Activated CD4-positive, alpha-beta memory T cell treated with anti-CD3 and anti-CD28 coated beads for 36 hours (primary cell): ENCODE data around the gene NDUFAF2. TPM values are rescaled to one million over a fixed set of nuclear protein-coding genes. Genes with fewer than 3 reads are reported as not detected.
"Not testable (repeated sequence)": the region's sequence is repeated elsewhere in the genome, so short reads cannot be mapped to it uniquely, and the experiment has no call there.

Experiments used
- CTCF ChIA-PET: fragments of 350-600 bp; sonication (Branson Sonifier 250); formaldehyde crosslinking; loops from one replicate; lab custom pipeline; 2021; ENCODE audit warnings: antibody characterized with exemption, inconsistent platforms; lab: Charles Lee
- POLR2A ChIA-PET: fragments of 350-600 bp; sonication (Branson Sonifier 250); formaldehyde crosslinking; loops from one replicate; lab custom pipeline; 2021; ENCODE audit warnings: antibody characterized with exemption; lab: Charles Lee
- DNase-seq: peaks from one replicate; pipeline ENCODE4 v3.0.0-alpha.2; 2020
- H3K27ac Mint-ChIP-seq: one replicate; pipeline ENCODE4 v1.8.0; 2021; ENCODE audit warnings: mixed read lengths
- H3K27me3 Mint-ChIP-seq: one replicate; pipeline ENCODE4 v1.8.0; 2021; ENCODE audit warnings: mixed read lengths
- H3K36me3 Mint-ChIP-seq: one replicate; pipeline ENCODE4 v1.8.0; 2021; ENCODE audit warnings: mixed read lengths
- H3K4me1 Mint-ChIP-seq: one replicate; pipeline ENCODE4 v1.8.0; 2021; ENCODE audit warnings: low read depth, mixed read lengths
- H3K4me3 Mint-ChIP-seq: one replicate; pipeline ENCODE4 v1.8.0; 2021; ENCODE audit warnings: mild to moderate bottlenecking, mixed read lengths
- H3K9me3 Mint-ChIP-seq: one replicate; pipeline ENCODE4 v1.8.0; 2021; ENCODE audit warnings: mixed read lengths
- intact Hi-C: fragments of 100-400 bp; cut with micrococcal nuclease; formaldehyde crosslinking; loops from one replicate; pipeline ENCODE4 v1.15.1; 2023
- total RNA-seq, 2 experiments: library from RNA; stranded (reverse); gene quantifications; one replicate each; pipeline ENCODE4 v1.2.3, GENCODE V29; 2021

NDUFAF2 gene
- total RNA-seq, 2 experiments from 2014 or later: 35.6 to 38.4 TPM

GRCh38 chr5:61023131-61023530 lies 78.1 kb downstream of the NDUFAF2 start:
- Mint-ChIP-seq H3K27ac (no peak overlapping the region), H3K27me3 (no peaks in the 10 kb centered on the region), H3K4me3 (no peak overlapping the region), H3K36me3 (peaks cover 4% of the 10 kb centered on the region), H3K9me3 (peaks cover 9% of the 10 kb centered on the region), H3K4me1 (peaks cover 5% of the 10 kb centered on the region)
- intact Hi-C loops: no loop called here
- ChIA-PET POLR2A (no interaction called here), CTCF (interaction anchor here (0.7 kb wide), 1 partner anchor 258 kb away, joined by 3 read pairs; no protein-coding TSS in a partner anchor)
- no peak for DNase-seq

GRCh38 chr5:61026004-61026403 lies 81.0 kb downstream of the NDUFAF2 start:
- ChIA-PET POLR2A (no interaction called here), CTCF (no interaction called here)
- no peak for DNase-seq
- intact Hi-C loops: no loop called here
- Mint-ChIP-seq H3K27me3 (no peaks in the 10 kb centered on the region), H3K9me3 (peaks cover 11% of the 10 kb centered on the region), H3K4me3 (no peak overlapping the region), H3K4me1 (peaks cover 5% of the 10 kb centered on the region), H3K27ac (no peak overlapping the region), H3K36me3 (peaks cover 6% of the 10 kb centered on the region)

- peaks cover 12% of the 10 kb centered on the region for H3K9me3 Mint-ChIP-seq
- no peak overlapping the region for H3K27ac Mint-ChIP-seq
- peaks cover 2% of the 10 kb centered on the region for H3K4me1 Mint-ChIP-seq
- DNase-seq: no peak
- ChIA-PET CTCF (no interaction called here), POLR2A (no interaction called here)
- H3K27me3 Mint-ChIP-seq: no peaks in the 10 kb centered on the region
- H3K36me3 Mint-ChIP-seq: peaks cover 8% of the 10 kb centered on the region
- intact Hi-C loops: no loop called here
- no peak overlapping the region for H3K4me3 Mint-ChIP-seq
Measured at GRCh38 chr5:61028382-61028781, 83.4 kb downstream of the NDUFAF2 start.

- ChIA-PET POLR2A (no interaction called here), CTCF (no interaction called here)
- intact Hi-C loops: no loop called here
- H3K4me1 Mint-ChIP-seq: peaks cover 2% of the 10 kb centered on the region
- no peak overlapping the region for H3K27ac Mint-ChIP-seq
- H3K9me3 Mint-ChIP-seq: peaks cover 12% of the 10 kb centered on the region
- no peaks in the 10 kb centered on the region for H3K27me3 Mint-ChIP-seq
- no peak for DNase-seq
- H3K36me3 Mint-ChIP-seq: peaks cover 8% of the 10 kb centered on the region
- H3K4me3 Mint-ChIP-seq: no peak overlapping the region
Measured at GRCh38 chr5:61029456-61030162, 84.6 kb downstream of the NDUFAF2 start.

GRCh38 chr5:61030163-61030482 lies 85.1 kb downstream of the NDUFAF2 start:
- no peaks in the 10 kb centered on the region for H3K27me3 Mint-ChIP-seq
- intact Hi-C loops: no loop called here
- CTCF ChIA-PET: no interaction called here
- peaks cover 8% of the 10 kb centered on the region for H3K36me3 Mint-ChIP-seq
- POLR2A ChIA-PET: no interaction called here
- H3K4me3 Mint-ChIP-seq: no peak overlapping the region
- peaks cover 12% of the 10 kb centered on the region for H3K9me3 Mint-ChIP-seq
- H3K27ac Mint-ChIP-seq: no peak overlapping the region
- DNase-seq: no peak
- H3K4me1 Mint-ChIP-seq: peaks cover 2% of the 10 kb centered on the region

- H3K4me1 Mint-ChIP-seq, intact Hi-C loops, CTCF ChIA-PET, DNase-seq, H3K4me3 Mint-ChIP-seq, POLR2A ChIA-PET, H3K36me3 Mint-ChIP-seq, H3K27ac Mint-ChIP-seq, H3K27me3 Mint-ChIP-seq: not testable (repeated sequence)
- H3K9me3 Mint-ChIP-seq: peaks cover 12% of the 10 kb centered on the region
Measured at GRCh38 chr5:61031301-61031700, 86.3 kb downstream of the NDUFAF2 start.

GRCh38 chr5:61044545-61044944 lies 99.5 kb downstream of the NDUFAF2 start:
- ChIA-PET CTCF (no interaction called here), POLR2A (interaction anchor here (1.3 kb wide), 1 partner anchor 241 kb away, joined by 3 read pairs; no protein-coding TSS in a partner anchor)
- peaks cover 6% of the 10 kb centered on the region for H3K9me3 Mint-ChIP-seq
- H3K4me1 Mint-ChIP-seq: peaks cover 6% of the 10 kb centered on the region
- H3K27ac Mint-ChIP-seq: no peak overlapping the region
- no peak for DNase-seq
- H3K4me3 Mint-ChIP-seq: no peak overlapping the region
- intact Hi-C loops: no loop called here
- peaks cover 17% of the 10 kb centered on the region for H3K36me3 Mint-ChIP-seq
- no peaks in the 10 kb centered on the region for H3K27me3 Mint-ChIP-seq

- ChIA-PET POLR2A (no interaction called here), CTCF (no interaction called here)
- H3K27ac Mint-ChIP-seq: no peak overlapping the region
- no peaks in the 10 kb centered on the region for H3K27me3 Mint-ChIP-seq
- no peak overlapping the region for H3K4me3 Mint-ChIP-seq
- peaks cover 17% of the 10 kb centered on the region for H3K36me3 Mint-ChIP-seq
- intact Hi-C loops: no loop called here
- DNase-seq: no peak
- peaks cover 6% of the 10 kb centered on the region for H3K4me1 Mint-ChIP-seq
- peaks cover 6% of the 10 kb centered on the region for H3K9me3 Mint-ChIP-seq
Measured at GRCh38 chr5:61047346-61047745, 102.3 kb downstream of the NDUFAF2 start.

- peaks cover 6% of the 10 kb centered on the region for H3K9me3 Mint-ChIP-seq
- peaks cover 9% of the 10 kb centered on the region for H3K4me1 Mint-ChIP-seq
- CTCF ChIA-PET: no interaction called here
- intact Hi-C loops: no loop called here
- H3K36me3 Mint-ChIP-seq: peaks cover 17% of the 10 kb centered on the region
- POLR2A ChIA-PET: no interaction called here
- H3K27ac Mint-ChIP-seq: no peak overlapping the region
- no peaks in the 10 kb centered on the region for H3K27me3 Mint-ChIP-seq
- no peak for DNase-seq
- no peak overlapping the region for H3K4me3 Mint-ChIP-seq
Measured at GRCh38 chr5:61048534-61048933, 103.5 kb downstream of the NDUFAF2 start.

- Mint-ChIP-seq H3K4me1 (peaks cover 9% of the 10 kb centered on the region), H3K36me3 (peaks cover 12% of the 10 kb centered on the region), H3K4me3 (no peak overlapping the region), H3K9me3 (no peaks in the 10 kb centered on the region), H3K27me3 (no peaks in the 10 kb centered on the region), H3K27ac (no peak overlapping the region)
- intact Hi-C loops: loop anchor here (10.0 kb wide), 1 partner anchor 285 kb away; the partner anchor contains the start of gene ZSWIM6
- POLR2A ChIA-PET: no interaction called here
- DNase-seq: no peak
- CTCF ChIA-PET: no interaction called here
Measured at GRCh38 chr5:61050292-61050691, 105.3 kb downstream of the NDUFAF2 start.

GRCh38 chr5:61051267-61051666 lies 106.3 kb downstream of the NDUFAF2 start:
- H3K4me3 Mint-ChIP-seq: no peak overlapping the region
- no peaks in the 10 kb centered on the region for H3K9me3 Mint-ChIP-seq
- intact Hi-C loops: loop anchor here (10.0 kb wide), 1 partner anchor 284 kb away; the partner anchor contains the start of gene ZSWIM6
- no peaks in the 10 kb centered on the region for H3K27me3 Mint-ChIP-seq
- no peak overlapping the region for H3K27ac Mint-ChIP-seq
- H3K4me1 Mint-ChIP-seq: peaks cover 9% of the 10 kb centered on the region
- CTCF ChIA-PET: no interaction called here
- H3K36me3 Mint-ChIP-seq: peaks cover 5% of the 10 kb centered on the region
- POLR2A ChIA-PET: no interaction called here
- no peak for DNase-seq

GRCh38 chr5:61052882-61053281 lies 107.9 kb downstream of the NDUFAF2 start:
- peak; percentile 9 for DNase-seq
- ChIA-PET CTCF (interaction anchor here (0.8 to 0.9 kb wide), 2 partner anchors 278 to 606 kb away, joined by 3 to 6 read pairs; no protein-coding TSS in a partner anchor), POLR2A (no interaction called here)
- intact Hi-C loops: loop anchor here (2.0 to 10.0 kb wide), 2 partner anchors 228 to 282 kb away; partner anchors contain the start of gene ZSWIM6
- H3K4me3 Mint-ChIP-seq: no peak overlapping the region
- no peaks in the 10 kb centered on the region for H3K9me3 Mint-ChIP-seq
- no peaks in the 10 kb centered on the region for H3K27me3 Mint-ChIP-seq
- peaks cover 5% of the 10 kb centered on the region for H3K36me3 Mint-ChIP-seq
- no peak overlapping the region for H3K27ac Mint-ChIP-seq
- H3K4me1 Mint-ChIP-seq: peaks cover 9% of the 10 kb centered on the region

GRCh38 chr5:61053937-61054336 lies 108.9 kb downstream of the NDUFAF2 start:
- no peaks in the 10 kb centered on the region for H3K27me3 Mint-ChIP-seq
- CTCF ChIA-PET: interaction anchor here (3.5 kb wide), 1 partner anchor 605 kb away, joined by 29 read pairs; no protein-coding TSS in a partner anchor
- intact Hi-C loops: loop anchor here (2.0 to 10.0 kb wide), 2 partner anchors 227 to 281 kb away; partner anchors contain the start of gene ZSWIM6

More at GRCh38 chr5:61053937-61054336, 108.9 kb downstream of the NDUFAF2 start:
- POLR2A ChIA-PET: no interaction called here
- Mint-ChIP-seq H3K4me3 (no peak overlapping the region), H3K36me3 (peaks cover 3% of the 10 kb centered on the region), H3K27ac (no peak overlapping the region), H3K9me3 (no peaks in the 10 kb centered on the region), H3K4me1 (peaks cover 4% of the 10 kb centered on the region)
- DNase-seq: no peak
